ENCODE measurements around the gene KIAA1217.

The KIAA1217 gene

DNA sequence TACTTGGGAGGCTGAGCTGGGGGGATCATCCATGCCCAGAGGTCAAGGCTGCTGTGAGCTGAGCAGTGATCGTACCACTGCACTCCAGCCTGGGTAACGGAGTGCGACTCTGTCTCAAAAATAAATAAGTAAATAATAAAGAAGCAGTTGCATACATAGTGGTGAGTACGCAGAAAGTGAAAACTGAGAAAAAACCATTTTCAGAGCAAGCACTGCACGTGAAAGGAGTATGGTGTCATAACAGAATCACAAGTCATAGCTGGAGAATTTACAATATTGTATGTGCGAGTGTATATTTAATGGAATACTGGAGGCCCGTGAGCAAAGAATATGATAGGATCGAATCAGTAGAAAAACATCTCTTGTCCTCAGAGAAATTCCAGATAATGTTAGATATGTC, 22.3 kb downstream of the KIAA1217 start:
- H3K4me3 ChIP-seq (ENCODE audit: low read depth, low read length) = no peak overlapping the region
- TF ChIP-seq, protein P1, sequence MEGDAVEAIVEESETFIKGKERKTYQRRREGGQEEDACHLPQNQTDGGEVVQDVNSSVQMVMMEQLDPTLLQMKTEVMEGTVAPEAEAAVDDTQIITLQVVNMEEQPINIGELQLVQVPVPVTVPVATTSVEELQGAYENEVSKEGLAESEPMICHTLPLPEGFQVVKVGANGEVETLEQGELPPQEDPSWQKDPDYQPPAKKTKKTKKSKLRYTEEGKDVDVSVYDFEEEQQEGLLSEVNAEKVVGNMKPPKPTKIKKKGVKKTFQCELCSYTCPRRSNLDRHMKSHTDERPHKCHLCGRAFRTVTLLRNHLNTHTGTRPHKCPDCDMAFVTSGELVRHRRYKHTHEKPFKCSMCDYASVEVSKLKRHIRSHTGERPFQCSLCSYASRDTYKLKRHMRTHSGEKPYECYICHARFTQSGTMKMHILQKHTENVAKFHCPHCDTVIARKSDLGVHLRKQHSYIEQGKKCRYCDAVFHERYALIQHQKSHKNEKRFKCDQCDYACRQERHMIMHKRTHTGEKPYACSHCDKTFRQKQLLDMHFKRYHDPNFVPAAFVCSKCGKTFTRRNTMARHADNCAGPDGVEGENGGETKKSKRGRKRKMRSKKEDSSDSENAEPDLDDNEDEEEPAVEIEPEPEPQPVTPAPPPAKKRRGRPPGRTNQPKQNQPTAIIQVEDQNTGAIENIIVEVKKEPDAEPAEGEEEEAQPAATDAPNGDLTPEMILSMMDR (IDR thresholded peaks at IDR 0.05; ENCODE audit: borderline replicate concordance, insufficient read depth, low read depth, low read length) = no peak

DNA sequence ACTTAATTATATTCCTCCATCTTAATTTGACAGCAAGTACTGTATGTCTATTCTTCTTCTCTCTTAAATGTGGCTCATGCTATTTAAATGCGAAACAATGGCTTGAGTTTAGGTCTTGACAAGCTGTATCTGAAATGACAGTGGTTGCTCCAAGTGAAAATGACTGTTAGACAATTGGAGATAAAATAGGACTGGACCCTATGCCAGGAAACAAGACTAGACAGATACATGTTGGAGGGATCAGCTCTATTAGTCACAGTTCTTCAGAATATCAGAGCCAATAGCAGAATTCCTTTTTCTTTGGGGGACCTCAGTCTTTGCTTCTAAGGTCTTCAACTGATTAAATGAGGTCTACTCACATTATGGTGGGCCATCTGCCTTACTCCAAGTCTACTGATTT, 25.8 kb downstream of the KIAA1217 start:
- H3K4me3 ChIP-seq (ENCODE audit: low read depth, low read length) = no peak overlapping the region
- TF ChIP-seq, protein P1 (IDR thresholded peaks at IDR 0.05; ENCODE audit: borderline replicate concordance, insufficient read depth, low read depth, low read length) = no peak

DNA sequence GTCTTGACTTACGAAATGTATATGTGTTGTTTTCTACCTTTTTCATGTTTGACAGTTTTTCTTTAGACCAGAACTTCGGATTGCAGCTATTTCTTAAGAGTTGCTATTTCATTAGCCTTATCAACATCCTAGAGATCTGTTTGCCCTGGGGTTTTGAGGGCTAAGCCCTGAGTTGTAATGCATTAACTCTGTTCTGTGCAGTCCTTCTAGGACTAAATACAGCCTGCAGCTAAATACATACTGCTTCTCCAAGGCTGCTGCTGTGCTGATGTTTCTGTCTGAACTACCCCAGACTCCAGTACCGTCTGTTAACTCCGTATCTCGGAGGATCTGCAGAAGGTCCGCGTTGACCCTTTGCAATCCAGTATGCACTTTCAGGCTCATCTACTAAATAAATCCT, 26.5 kb downstream of the KIAA1217 start:
- TF ChIP-seq, protein P1 (IDR thresholded peaks at IDR 0.05; ENCODE audit: borderline replicate concordance, insufficient read depth, low read depth, low read length) = no peak

DNA sequence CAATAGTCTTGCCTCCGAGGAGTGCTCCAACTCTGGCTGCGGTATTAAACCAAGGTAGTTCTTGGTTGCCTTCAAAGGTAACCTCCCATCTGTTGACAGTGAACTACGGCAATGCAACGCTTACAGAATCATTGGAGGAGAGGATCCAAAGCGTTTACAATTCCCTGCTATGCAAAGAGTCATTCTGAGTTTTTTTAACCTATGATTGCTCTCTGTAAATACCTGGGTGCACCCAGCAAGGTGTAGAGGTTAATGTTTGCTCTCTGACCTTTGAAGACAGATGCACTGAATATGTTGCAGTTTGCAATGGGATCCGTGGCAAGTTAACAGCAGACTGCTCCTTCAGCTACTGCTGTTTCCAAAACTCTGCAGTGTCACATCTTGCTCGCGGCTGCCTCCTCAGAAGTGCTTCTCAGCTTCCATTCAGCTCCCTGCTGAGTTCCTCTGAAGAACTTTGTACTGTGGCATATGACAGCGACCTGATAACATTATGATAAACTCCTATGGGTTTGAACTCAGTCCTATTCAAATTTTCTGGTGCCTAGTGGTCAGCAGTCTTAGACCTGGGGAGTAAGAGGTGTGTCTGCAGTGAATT, 29.0 kb downstream of the KIAA1217 start:
- TF ChIP-seq, protein P1 (IDR thresholded peaks at IDR 0.05; ENCODE audit: borderline replicate concordance, insufficient read depth, low read depth, low read length) = no peak
- H3K4me3 ChIP-seq (ENCODE audit: low read depth, low read length) = no peak overlapping the region

More for the DNA sequence above, 26.5 kb downstream of the KIAA1217 start:
- no peak overlapping the region for H3K4me3 ChIP-seq (ENCODE audit: low read depth, low read length)

DNA sequence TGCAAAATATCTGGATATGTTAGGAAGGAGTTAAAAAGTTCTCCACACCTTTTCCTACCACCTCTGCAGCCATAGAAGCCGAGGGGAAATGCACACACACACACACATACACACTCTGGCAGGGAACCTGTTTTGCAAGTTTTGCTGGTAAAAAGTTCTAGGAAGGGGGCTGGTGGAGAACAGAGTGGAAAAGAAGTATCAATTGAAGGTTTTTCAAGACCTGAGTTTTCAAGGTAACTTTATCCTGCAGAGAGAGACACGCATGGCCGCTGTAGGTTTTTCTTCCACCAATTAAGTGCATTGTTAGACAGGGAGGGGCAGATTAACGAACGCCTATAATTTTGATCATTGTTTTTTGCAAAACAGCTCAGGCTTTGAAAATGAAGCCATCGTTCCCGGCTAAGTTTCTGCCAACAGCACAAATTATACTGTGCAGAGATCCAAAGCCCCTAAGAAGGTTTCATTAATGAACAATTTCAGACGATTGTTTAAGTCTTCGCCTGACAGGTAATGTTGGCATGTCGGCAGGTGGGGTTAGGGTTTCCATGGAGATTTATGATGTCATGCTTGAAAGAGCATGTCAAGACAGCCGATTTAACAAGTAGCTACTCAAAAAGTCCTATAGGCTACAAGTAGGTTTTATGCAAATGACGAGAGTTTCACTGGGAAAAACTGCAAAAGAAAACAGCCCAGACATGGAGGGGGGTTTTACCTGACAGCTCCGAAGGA, 29.7 kb downstream of the KIAA1217 start:
- no peak overlapping the region for H3K4me3 ChIP-seq (ENCODE audit: low read depth, low read length)
- TF ChIP-seq, protein P1 (IDR thresholded peaks at IDR 0.05; ENCODE audit: borderline replicate concordance, insufficient read depth, low read depth, low read length) = no peak

DNA sequence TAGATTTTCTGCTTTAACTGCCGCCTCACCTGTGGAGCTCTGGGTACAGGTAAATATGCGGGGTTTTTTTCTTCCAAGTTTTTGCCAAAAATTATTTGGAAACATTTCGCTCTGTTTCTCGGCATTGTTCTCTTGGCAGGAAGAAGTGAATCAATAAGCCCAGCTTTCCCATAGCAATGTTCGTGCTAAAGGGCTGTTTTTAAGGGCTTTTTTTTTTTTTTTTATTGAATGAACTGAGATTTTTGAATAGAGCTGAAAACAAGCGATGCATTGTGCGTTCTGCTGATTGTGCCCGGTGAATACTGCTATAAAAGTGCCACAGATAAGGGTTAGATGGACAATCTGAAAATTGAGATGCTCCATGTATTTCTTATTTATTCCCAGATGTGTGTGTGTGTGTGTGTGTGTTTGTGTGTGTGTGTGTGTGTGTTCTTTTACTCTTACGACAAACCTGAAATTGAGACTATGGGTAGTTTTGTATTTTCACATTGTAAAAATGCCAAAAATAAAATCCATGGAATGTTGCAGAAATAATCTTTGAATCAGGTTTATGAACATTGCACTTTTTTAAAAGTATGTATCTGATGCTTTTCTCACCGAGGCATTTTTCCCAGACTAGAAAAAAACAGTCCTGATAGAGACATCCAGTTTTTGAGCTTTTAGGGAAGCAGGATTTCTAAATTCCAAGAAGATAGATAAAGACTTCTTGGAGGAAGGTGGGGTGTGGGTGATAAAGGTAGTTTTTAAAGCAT, 30.5 kb downstream of the KIAA1217 start:
- H3K4me3 ChIP-seq (ENCODE audit: low read depth, low read length) = no peak overlapping the region
- TF ChIP-seq, protein P1 (IDR thresholded peaks at IDR 0.05; ENCODE audit: borderline replicate concordance, insufficient read depth, low read depth, low read length) = no peak

Data from GM12875 (cell line).